K562 (cell line): Measurements from ENCODE around the gene CAMK2G. TPM values are rescaled to one million over a fixed set of nuclear protein-coding genes. Genes with fewer than 3 reads are reported as not detected.

Source experiments
- ASH1L ChIP-seq: fragments of 450-650 bp; IDR thresholded peaks from 2 replicates; pipeline ENCODE4 v1.6.1; 2018; ENCODE audit warnings: borderline replicate concordance, mild to moderate bottlenecking, low read depth; ENCODE audit not compliant: partially characterized antibody
- DDX20 ChIP-seq: fragments of 450-650 bp; IDR thresholded peaks from 2 replicates; pipeline ENCODE4 v1.6.1; 2016; ENCODE audit warnings: missing genetic modification characterization, low read depth, mild to moderate bottlenecking, missing compliant biosample characterization, moderate library complexity
- ELF2 ChIP-seq: fragments of 250-450 bp; sonication (Bioruptor Pico); IDR thresholded peaks from 2 replicates; pipeline ENCODE4 v1.5.0; 2021; ENCODE audit warnings: mild to moderate bottlenecking
- GATA2 ChIP-seq: sonication (generic); formaldehyde crosslinking; IDR thresholded peaks from 2 replicates; pipeline ENCODE4 v1.4.0; 2020; ENCODE audit warnings: mild to moderate bottlenecking, missing genetic modification reagents
- HDAC2 ChIP-seq: fragments of 450-650 bp; IDR thresholded peaks from 2 replicates; pipeline ENCODE4 v1.6.1; 2016; ENCODE audit warnings: mild to moderate bottlenecking
- MECOM ChIP-seq: fragments of 250-450 bp; sonication (Bioruptor Pico); IDR thresholded peaks from 2 replicates; pipeline ENCODE4 v1.8.0; 2022; ENCODE audit warnings: inconsistent platforms
- NONO ChIP-seq, 2 experiments: fragments of 200-400 bp in 1 of 2; fragments of 450-650 bp in 1 of 2; formaldehyde crosslinking in 1 of 2; IDR thresholded peaks; 2 replicates each; pipeline ENCODE4 v1.6.1; 2017; ENCODE audit warnings: low read depth in 2 of 2, mild to moderate bottlenecking in 2 of 2, moderate library complexity in 2 of 2, low read length in 1 of 2
- SRSF3 ChIP-seq: fragments of 200-400 bp; formaldehyde crosslinking; IDR thresholded peaks from 2 replicates; pipeline ENCODE4 v1.6.1; 2016; ENCODE audit warnings: mild to moderate bottlenecking, low read length, moderate library complexity; ENCODE audit not compliant: insufficient read depth
- ZNF174 ChIP-seq: fragments of 250-450 bp; sonication (Bioruptor Pico); IDR thresholded peaks from 2 replicates; pipeline ENCODE4 v1.4.0; 2020; ENCODE audit warnings: mild to moderate bottlenecking
- polyA plus RNA-seq, 8 experiments: library from polyadenylated mRNA; depleted of rRNA in 4 of 8; stranded (reverse) in 5 of 8; unstranded in 3 of 8; fragments of >200 nt; fragmentation: Nextera tagmentation in 2 of 8; fragmentation: Illumina TruSeq in 1 of 8; extraction: Ambion mirVana in 2 of 8; extraction: Trizol in 1 of 8; gene quantifications; 2 replicates each; pipeline versions ENCODE4 v1.2.1 to v1.2.3, GENCODE V29; 2011 to 2014; ENCODE audit warnings: inconsistent platforms in 1 of 8, missing spikeins in 1 of 8
- total RNA-seq, 7 experiments: library from RNA; depleted of rRNA in 6 of 7; stranded (reverse); fragments of >200 nt in 6 of 7; fragmentation: Illumina TruSeq in 2 of 7; extraction: Trizol in 2 of 7; gene quantifications; 2 replicates each; pipeline versions ENCODE4 v1.2.1 to v1.2.3, GENCODE V29; 2011 to 2021; ENCODE audit warnings: low replicate concordance in 1 of 7
- TF ChIP-seq, protein P1 (sequence below): fragments of 450-650 bp; IDR thresholded peaks from 2 replicates; pipeline ENCODE4 v1.6.1; 2016; ENCODE audit warnings: mild to moderate bottlenecking, moderate library complexity

CAMK2G gene
- total and polyA plus RNA-seq, 9 of the 15 experiments (the other 6 are each of a cell fraction or from before 2014, with no cell fraction given), result 9.0 to 37.9 (median 32.6) TPM

- TF ChIP-seq SRSF3 (no peak), ZNF174 (CRISPR knock-in tag) (no peak), ASH1L (no peak), MECOM (CRISPR knock-in tag) (no peak), HDAC2 (no peak), DDX20 (no peak), GATA2 (no peak), NONO (IDR thresholded peaks at IDR 0.05; ENCODE audit: low read depth in 2 of 2, low read length in 1 of 2) (no peak), ELF2 (0 out of 2 replicates have a peak, but pooled peaks have one; percentile 30)
- TF ChIP-seq, protein P1, sequence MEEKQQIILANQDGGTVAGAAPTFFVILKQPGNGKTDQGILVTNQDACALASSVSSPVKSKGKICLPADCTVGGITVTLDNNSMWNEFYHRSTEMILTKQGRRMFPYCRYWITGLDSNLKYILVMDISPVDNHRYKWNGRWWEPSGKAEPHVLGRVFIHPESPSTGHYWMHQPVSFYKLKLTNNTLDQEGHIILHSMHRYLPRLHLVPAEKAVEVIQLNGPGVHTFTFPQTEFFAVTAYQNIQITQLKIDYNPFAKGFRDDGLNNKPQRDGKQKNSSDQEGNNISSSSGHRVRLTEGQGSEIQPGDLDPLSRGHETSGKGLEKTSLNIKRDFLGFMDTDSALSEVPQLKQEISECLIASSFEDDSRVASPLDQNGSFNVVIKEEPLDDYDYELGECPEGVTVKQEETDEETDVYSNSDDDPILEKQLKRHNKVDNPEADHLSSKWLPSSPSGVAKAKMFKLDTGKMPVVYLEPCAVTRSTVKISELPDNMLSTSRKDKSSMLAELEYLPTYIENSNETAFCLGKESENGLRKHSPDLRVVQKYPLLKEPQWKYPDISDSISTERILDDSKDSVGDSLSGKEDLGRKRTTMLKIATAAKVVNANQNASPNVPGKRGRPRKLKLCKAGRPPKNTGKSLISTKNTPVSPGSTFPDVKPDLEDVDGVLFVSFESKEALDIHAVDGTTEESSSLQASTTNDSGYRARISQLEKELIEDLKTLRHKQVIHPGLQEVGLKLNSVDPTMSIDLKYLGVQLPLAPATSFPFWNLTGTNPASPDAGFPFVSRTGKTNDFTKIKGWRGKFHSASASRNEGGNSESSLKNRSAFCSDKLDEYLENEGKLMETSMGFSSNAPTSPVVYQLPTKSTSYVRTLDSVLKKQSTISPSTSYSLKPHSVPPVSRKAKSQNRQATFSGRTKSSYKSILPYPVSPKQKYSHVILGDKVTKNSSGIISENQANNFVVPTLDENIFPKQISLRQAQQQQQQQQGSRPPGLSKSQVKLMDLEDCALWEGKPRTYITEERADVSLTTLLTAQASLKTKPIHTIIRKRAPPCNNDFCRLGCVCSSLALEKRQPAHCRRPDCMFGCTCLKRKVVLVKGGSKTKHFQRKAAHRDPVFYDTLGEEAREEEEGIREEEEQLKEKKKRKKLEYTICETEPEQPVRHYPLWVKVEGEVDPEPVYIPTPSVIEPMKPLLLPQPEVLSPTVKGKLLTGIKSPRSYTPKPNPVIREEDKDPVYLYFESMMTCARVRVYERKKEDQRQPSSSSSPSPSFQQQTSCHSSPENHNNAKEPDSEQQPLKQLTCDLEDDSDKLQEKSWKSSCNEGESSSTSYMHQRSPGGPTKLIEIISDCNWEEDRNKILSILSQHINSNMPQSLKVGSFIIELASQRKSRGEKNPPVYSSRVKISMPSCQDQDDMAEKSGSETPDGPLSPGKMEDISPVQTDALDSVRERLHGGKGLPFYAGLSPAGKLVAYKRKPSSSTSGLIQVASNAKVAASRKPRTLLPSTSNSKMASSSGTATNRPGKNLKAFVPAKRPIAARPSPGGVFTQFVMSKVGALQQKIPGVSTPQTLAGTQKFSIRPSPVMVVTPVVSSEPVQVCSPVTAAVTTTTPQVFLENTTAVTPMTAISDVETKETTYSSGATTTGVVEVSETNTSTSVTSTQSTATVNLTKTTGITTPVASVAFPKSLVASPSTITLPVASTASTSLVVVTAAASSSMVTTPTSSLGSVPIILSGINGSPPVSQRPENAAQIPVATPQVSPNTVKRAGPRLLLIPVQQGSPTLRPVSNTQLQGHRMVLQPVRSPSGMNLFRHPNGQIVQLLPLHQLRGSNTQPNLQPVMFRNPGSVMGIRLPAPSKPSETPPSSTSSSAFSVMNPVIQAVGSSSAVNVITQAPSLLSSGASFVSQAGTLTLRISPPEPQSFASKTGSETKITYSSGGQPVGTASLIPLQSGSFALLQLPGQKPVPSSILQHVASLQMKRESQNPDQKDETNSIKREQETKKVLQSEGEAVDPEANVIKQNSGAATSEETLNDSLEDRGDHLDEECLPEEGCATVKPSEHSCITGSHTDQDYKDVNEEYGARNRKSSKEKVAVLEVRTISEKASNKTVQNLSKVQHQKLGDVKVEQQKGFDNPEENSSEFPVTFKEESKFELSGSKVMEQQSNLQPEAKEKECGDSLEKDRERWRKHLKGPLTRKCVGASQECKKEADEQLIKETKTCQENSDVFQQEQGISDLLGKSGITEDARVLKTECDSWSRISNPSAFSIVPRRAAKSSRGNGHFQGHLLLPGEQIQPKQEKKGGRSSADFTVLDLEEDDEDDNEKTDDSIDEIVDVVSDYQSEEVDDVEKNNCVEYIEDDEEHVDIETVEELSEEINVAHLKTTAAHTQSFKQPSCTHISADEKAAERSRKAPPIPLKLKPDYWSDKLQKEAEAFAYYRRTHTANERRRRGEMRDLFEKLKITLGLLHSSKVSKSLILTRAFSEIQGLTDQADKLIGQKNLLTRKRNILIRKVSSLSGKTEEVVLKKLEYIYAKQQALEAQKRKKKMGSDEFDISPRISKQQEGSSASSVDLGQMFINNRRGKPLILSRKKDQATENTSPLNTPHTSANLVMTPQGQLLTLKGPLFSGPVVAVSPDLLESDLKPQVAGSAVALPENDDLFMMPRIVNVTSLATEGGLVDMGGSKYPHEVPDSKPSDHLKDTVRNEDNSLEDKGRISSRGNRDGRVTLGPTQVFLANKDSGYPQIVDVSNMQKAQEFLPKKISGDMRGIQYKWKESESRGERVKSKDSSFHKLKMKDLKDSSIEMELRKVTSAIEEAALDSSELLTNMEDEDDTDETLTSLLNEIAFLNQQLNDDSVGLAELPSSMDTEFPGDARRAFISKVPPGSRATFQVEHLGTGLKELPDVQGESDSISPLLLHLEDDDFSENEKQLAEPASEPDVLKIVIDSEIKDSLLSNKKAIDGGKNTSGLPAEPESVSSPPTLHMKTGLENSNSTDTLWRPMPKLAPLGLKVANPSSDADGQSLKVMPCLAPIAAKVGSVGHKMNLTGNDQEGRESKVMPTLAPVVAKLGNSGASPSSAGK, result no peak
Observed at GRCh38 chr10:73806176-73806950, 68.0 kb downstream of the CAMK2G start (continued).
